GM23248 (cell line): ENCODE results near the gene FKBP1B.

Source experiments
- EZH2 ChIP-seq: fragments of 200-600 bp; sonication (generic); IDR thresholded peaks from 2 replicates; pipeline ENCODE4 v1.6.1; 2018; ENCODE audit warnings: antibody characterized with exemption, mild to moderate bottlenecking; ENCODE audit not compliant: insufficient read depth, poor library complexity, severe bottlenecking
- EZH2phosphoT487 ChIP-seq: fragments of 200-600 bp; sonication (generic); IDR thresholded peaks from 2 replicates; pipeline ENCODE4 v1.6.1; 2018; ENCODE audit warnings: antibody characterized with exemption, moderate library complexity, mild to moderate bottlenecking, low read depth; ENCODE audit not compliant: insufficient read depth

- TF ChIP-seq EZH2phosphoT487 (no peak), EZH2 (no peak)
Measured at GRCh38 chr2:24052951-24053350, 3.4 kb downstream of the FKBP1B start.
